ENCODE measurements around the gene MARCHF2. TPM values are rescaled to one million over a fixed set of nuclear protein-coding genes. Genes with fewer than 3 reads are reported as not detected.
A peak's percentile ranks its signal among the peaks of the same experiment; 100 is the strongest.
"Not testable (repeated sequence)": the region's sequence is repeated elsewhere in the genome, so short reads cannot be mapped to it uniquely, and the experiment has no call there.

The MARCHF2 gene
- total RNA-seq, 1 donor from 2014 or later = 42.5 TPM

- DNase-seq (ENCODE audit: low spot score) = peak; percentile 37
- Mint-ChIP-seq H3K36me3 (ENCODE audit: low read depth) (peaks cover 12% of the 10 kb centered on the region), H3K4me3 (ENCODE audit: unreplicated experiment) (no peak overlapping the region), H3K27ac (ENCODE audit: unreplicated experiment) (no peak overlapping the region), H3K27me3 (ENCODE audit: low read depth) (no peaks in the 10 kb centered on the region), H3K4me1 (ENCODE audit: low read depth) (peaks cover 8% of the 10 kb centered on the region), H3K9me3 (ENCODE audit: low read depth) (no peaks in the 10 kb centered on the region)
- no peak for TF ChIP-seq CTCF (IDR thresholded peaks at IDR 0.05)
These were observed 35.5 kb upstream of the MARCHF2 start for GRCh38 chr19:8377598-8377997.

GRCh38 chr19:8379156-8379891 is 33.8 kb upstream of the MARCHF2 start:
- not testable (repeated sequence) for H3K9me3 Mint-ChIP-seq (ENCODE audit: low read depth); H3K36me3 Mint-ChIP-seq (ENCODE audit: low read depth); H3K4me1 Mint-ChIP-seq (ENCODE audit: low read depth); H3K27me3 Mint-ChIP-seq (ENCODE audit: low read depth); H3K4me3 Mint-ChIP-seq (ENCODE audit: unreplicated experiment); DNase-seq (ENCODE audit: low spot score); H3K27ac Mint-ChIP-seq (ENCODE audit: unreplicated experiment)

GRCh38 chr19:8384569-8384968 is 28.5 kb upstream of the MARCHF2 start:
- not testable (repeated sequence) for H3K9me3 Mint-ChIP-seq (ENCODE audit: low read depth); DNase-seq (ENCODE audit: low spot score); H3K27ac Mint-ChIP-seq (ENCODE audit: unreplicated experiment); H3K27me3 Mint-ChIP-seq (ENCODE audit: low read depth); H3K4me3 Mint-ChIP-seq (ENCODE audit: unreplicated experiment); H3K36me3 Mint-ChIP-seq (ENCODE audit: low read depth); H3K4me1 Mint-ChIP-seq (ENCODE audit: low read depth)

- H3K9me3 Mint-ChIP-seq (ENCODE audit: low read depth); H3K4me3 Mint-ChIP-seq (ENCODE audit: unreplicated experiment); H3K27ac Mint-ChIP-seq (ENCODE audit: unreplicated experiment); H3K36me3 Mint-ChIP-seq (ENCODE audit: low read depth); H3K27me3 Mint-ChIP-seq (ENCODE audit: low read depth); DNase-seq (ENCODE audit: low spot score): not testable (repeated sequence)
- H3K4me1 Mint-ChIP-seq (ENCODE audit: low read depth) = peaks cover 15% of the 10 kb centered on the region
These were observed 28.0 kb upstream of the MARCHF2 start for GRCh38 chr19:8385103-8385502.

- not testable (repeated sequence) for DNase-seq (ENCODE audit: low spot score); H3K27ac Mint-ChIP-seq (ENCODE audit: unreplicated experiment); H3K4me3 Mint-ChIP-seq (ENCODE audit: unreplicated experiment)
These were observed 27.5 kb upstream of the MARCHF2 start for GRCh38 chr19:8385566-8385965.

GRCh38 chr19:8386419-8386818 is 26.7 kb upstream of the MARCHF2 start:
- not testable (repeated sequence) for H3K4me3 Mint-ChIP-seq (ENCODE audit: unreplicated experiment); H3K27me3 Mint-ChIP-seq (ENCODE audit: low read depth); H3K36me3 Mint-ChIP-seq (ENCODE audit: low read depth); H3K9me3 Mint-ChIP-seq (ENCODE audit: low read depth); H3K27ac Mint-ChIP-seq (ENCODE audit: unreplicated experiment)
- peaks cover 21% of the 10 kb centered on the region for H3K4me1 Mint-ChIP-seq (ENCODE audit: low read depth)
- DNase-seq (ENCODE audit: low spot score) = peak; percentile 17

More at GRCh38 chr19:8385566-8385965, 27.5 kb upstream of the MARCHF2 start:
- H3K36me3 Mint-ChIP-seq (ENCODE audit: low read depth); H3K9me3 Mint-ChIP-seq (ENCODE audit: low read depth); H3K27me3 Mint-ChIP-seq (ENCODE audit: low read depth): not testable (repeated sequence)
- H3K4me1 Mint-ChIP-seq (ENCODE audit: low read depth) = peaks cover 15% of the 10 kb centered on the region

- no peak overlapping the region for H3K27ac Mint-ChIP-seq (ENCODE audit: unreplicated experiment)
- H3K27me3 Mint-ChIP-seq (ENCODE audit: low read depth) = no peaks in the 10 kb centered on the region
- DNase-seq (ENCODE audit: low spot score) = no peak
- H3K36me3 Mint-ChIP-seq (ENCODE audit: low read depth) = peaks cover 3% of the 10 kb centered on the region
- no peak for TF ChIP-seq CTCF (IDR thresholded peaks at IDR 0.05)
- H3K9me3 Mint-ChIP-seq (ENCODE audit: low read depth) = peaks cover 4% of the 10 kb centered on the region
- peaks cover 26% of the 10 kb centered on the region for H3K4me1 Mint-ChIP-seq (ENCODE audit: low read depth)
- no peak overlapping the region for H3K4me3 Mint-ChIP-seq (ENCODE audit: unreplicated experiment)
These were observed 26.1 kb upstream of the MARCHF2 start for GRCh38 chr19:8386990-8387389.

Measured in chondrocyte (in vitro differentiated cells).